Activated B cell treated with CpG ODN at 0.5 μM for 24 hours (primary cell): ENCODE results near the gene GRK6. TPM values are rescaled to one million over a fixed set of nuclear protein-coding genes. Genes with fewer than 3 reads are reported as not detected.

ENCODE experiments used
- ATAC-seq: fragments of 200-7000 bp; cut with Tn5 transposase; one replicate; pipeline ENCODE4 v1.10.0; 2021; ENCODE audit warnings: low read depth, mild to moderate bottlenecking, moderate library complexity
- CTCF ChIA-PET: fragments of 350-600 bp; sonication (Branson Sonifier 250); formaldehyde crosslinking; loops from one replicate; lab custom pipeline; 2021; ENCODE audit warnings: antibody characterized with exemption; lab: Charles Lee
- POLR2A ChIA-PET: fragments of 350-600 bp; sonication (Branson Sonifier 250); formaldehyde crosslinking; loops from one replicate; lab custom pipeline; 2021; ENCODE audit warnings: antibody characterized with exemption; lab: Charles Lee
- DNase-seq: peaks from one replicate; pipeline ENCODE4 v3.0.0; 2022
- H3K27ac Mint-ChIP-seq: one replicate; pipeline ENCODE4 v1.8.0; 2020; ENCODE audit warnings: mixed read lengths
- H3K27me3 Mint-ChIP-seq: one replicate; pipeline ENCODE4 v1.8.0; 2021; ENCODE audit warnings: mixed read lengths
- H3K36me3 Mint-ChIP-seq: one replicate; pipeline ENCODE4 v1.8.0; 2021; ENCODE audit warnings: low read depth, mixed read lengths
- H3K4me1 Mint-ChIP-seq: one replicate; pipeline ENCODE4 v1.8.0; 2021; ENCODE audit warnings: mixed read lengths
- H3K4me3 Mint-ChIP-seq: one replicate; pipeline ENCODE4 v1.8.0; 2020; ENCODE audit warnings: mild to moderate bottlenecking, mixed read lengths
- H3K9me3 Mint-ChIP-seq: one replicate; pipeline ENCODE4 v1.8.0; 2020; ENCODE audit warnings: mixed read lengths
- intact Hi-C: fragments of 100-400 bp; cut with micrococcal nuclease; formaldehyde crosslinking; loops from one replicate; pipeline ENCODE4 v1.15.1; 2024
- total RNA-seq: library from RNA; stranded (reverse); gene quantifications from 2 replicates; pipeline ENCODE4 v1.2.3, GENCODE V29; 2022
- TF ChIP-seq, protein P1 (sequence below): fragments of 200-600 bp; IDR thresholded peaks from one replicate; pipeline ENCODE4 v1.8.0; 2022; ENCODE audit warnings: antibody characterized with exemption, mild to moderate bottlenecking

The GRK6 gene
- total RNA-seq, 1 donor from 2014 or later: 92.6 TPM

DNA sequence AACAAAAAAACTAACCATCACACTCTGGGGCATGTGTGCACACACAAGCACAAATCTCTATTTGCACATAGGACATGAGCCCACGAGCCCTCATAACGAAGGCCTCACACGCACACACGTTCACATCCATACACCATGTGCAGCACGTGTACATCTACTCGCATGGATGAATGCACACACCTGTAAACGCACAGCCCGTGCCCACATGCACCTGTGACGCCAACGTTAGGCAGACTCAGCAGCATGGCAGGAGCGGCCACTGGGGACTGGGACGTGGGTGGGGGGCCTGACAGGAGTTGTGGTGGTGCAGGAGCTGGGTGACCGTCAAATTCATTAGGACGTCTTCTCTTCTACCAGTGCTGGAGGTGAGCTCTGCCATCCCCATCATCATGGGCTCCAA lies 39.1 kb upstream of the GRK6 start:
- intact Hi-C loops: no loop called here
- DNase-seq (no peak), ATAC-seq (no peak)
- Mint-ChIP-seq H3K27me3 (peaks cover 11% of the 10 kb centered on the region), H3K9me3 (no peaks in the 10 kb centered on the region), H3K4me1 (peaks cover 27% of the 10 kb centered on the region), H3K36me3 (no peaks in the 10 kb centered on the region), H3K4me3 (no peak overlapping the region), H3K27ac (no peak overlapping the region)
- TF ChIP-seq, protein P1, sequence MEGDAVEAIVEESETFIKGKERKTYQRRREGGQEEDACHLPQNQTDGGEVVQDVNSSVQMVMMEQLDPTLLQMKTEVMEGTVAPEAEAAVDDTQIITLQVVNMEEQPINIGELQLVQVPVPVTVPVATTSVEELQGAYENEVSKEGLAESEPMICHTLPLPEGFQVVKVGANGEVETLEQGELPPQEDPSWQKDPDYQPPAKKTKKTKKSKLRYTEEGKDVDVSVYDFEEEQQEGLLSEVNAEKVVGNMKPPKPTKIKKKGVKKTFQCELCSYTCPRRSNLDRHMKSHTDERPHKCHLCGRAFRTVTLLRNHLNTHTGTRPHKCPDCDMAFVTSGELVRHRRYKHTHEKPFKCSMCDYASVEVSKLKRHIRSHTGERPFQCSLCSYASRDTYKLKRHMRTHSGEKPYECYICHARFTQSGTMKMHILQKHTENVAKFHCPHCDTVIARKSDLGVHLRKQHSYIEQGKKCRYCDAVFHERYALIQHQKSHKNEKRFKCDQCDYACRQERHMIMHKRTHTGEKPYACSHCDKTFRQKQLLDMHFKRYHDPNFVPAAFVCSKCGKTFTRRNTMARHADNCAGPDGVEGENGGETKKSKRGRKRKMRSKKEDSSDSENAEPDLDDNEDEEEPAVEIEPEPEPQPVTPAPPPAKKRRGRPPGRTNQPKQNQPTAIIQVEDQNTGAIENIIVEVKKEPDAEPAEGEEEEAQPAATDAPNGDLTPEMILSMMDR: no peak
- CTCF ChIA-PET: interaction anchor here (5.6 kb wide), 1 partner anchor 17 kb away, joined by 85 read pairs; the partner anchor contains the start of gene PFN3
- POLR2A ChIA-PET: interaction anchor here (0.6 to 0.7 kb wide), 3 partner anchors 71 to 240 kb away, joined by 3 read pairs; partner anchors contain the start of gene PDLIM7

DNA sequence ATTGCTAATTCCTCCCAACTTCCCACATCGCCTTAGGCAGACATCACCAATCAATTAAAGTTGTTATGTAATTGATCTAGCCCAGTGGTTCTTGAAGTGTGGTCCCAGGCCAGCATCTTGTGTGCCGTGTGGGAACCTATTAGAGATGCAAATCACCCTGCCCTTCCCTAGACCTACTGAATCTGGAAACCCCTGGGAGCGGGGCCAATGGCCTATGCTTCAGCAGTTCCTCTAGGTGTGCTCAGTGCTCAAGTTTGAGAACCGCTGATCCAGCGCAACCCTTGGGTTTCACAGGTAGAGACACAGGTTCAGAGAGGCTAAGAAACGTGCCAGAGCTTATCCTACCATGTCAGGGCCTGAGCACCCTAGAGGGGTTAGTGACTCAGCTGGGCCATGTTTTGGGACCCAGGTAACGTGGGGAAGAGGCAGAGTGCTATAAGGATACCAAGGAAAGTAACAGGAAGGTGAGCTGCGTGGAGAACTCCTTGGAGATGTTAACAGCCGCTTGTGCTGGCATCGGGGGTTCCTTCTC lies 37.9 kb upstream of the GRK6 start:
- POLR2A ChIA-PET: interaction anchor here (1.0 to 2.5 kb wide), 2 partner anchors 13 to 69 kb away, joined by 3 to 6 read pairs; no protein-coding TSS in a partner anchor
- ATAC-seq: no peak
- Mint-ChIP-seq H3K27me3 (peaks cover 10% of the 10 kb centered on the region), H3K9me3 (no peaks in the 10 kb centered on the region), H3K27ac (no peak overlapping the region), H3K36me3 (no peaks in the 10 kb centered on the region), H3K4me3 (no peak overlapping the region), H3K4me1 (peaks cover 29% of the 10 kb centered on the region)
- DNase-seq: no peak
- TF ChIP-seq, protein P1: no peak
- intact Hi-C loops: no loop called here
- CTCF ChIA-PET: interaction anchor here (1.1 to 5.6 kb wide), 5 partner anchors 15 to 275 kb away, joined by 3 to 89 read pairs (median 36); partner anchors contain the start of gene PFN3

DNA sequence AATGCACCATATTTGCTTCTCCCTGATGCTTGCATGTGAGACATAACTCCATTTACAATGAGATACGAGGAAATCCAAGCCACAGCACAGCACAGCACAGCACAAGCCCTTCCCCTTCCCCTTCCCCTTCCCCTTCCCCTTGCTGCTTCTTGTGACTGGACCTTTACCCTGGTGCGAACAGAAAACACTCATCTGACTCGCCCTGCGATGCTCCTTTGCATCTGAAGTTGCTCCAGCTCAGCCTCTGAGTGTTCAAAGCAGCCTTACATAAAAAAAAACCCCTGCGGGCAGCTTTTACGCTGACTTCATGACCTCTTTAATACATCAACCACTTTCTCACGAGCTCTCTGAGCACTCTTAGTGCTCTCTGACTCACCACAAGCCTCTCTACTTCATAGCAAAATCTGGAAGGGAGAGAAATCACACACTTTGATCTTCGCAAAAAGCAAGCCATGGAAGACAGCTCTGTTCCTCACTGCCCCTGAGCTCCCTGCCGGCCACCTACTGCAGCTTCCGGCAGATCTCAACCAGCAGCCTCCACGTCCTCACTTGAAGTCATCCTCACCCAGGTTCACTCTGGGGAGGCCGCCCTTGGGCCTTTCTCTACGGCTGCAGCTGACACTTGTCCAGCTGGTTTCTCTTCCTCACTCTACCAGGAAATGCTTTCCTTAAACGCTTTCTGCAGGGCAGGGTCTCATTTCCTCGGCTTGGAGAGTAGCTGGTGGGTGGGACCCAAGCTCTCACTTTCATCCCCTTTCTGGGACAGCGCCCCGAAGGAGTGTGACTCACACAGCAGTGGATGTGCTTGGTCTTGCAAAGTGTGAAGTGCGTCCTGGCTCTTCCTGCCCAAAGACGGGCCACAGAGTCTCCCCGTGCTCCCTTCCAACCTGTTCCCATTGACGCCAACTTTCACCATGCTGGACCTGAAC lies 37.0 kb upstream of the GRK6 start:
- Mint-ChIP-seq H3K36me3 (no peaks in the 10 kb centered on the region), H3K9me3 (no peaks in the 10 kb centered on the region), H3K27me3 (peaks cover 10% of the 10 kb centered on the region), H3K4me1 (peaks cover 29% of the 10 kb centered on the region), H3K4me3 (peak overlapping the region; percentile 5), H3K27ac (peak overlapping the region; percentile 1)
- DNase-seq: no peak
- ATAC-seq: peak; percentile 20
- intact Hi-C loops: loop anchor here (1.0 to 10.0 kb wide), 7 partner anchors 14 to 673 kb away; partner anchors contain the start of genes RGS14 and TMED9
- TF ChIP-seq, protein P1: no peak
- CTCF ChIA-PET: interaction anchor here (0.9 to 5.6 kb wide), 16 partner anchors 15 to 275 kb away, joined by 3 to 89 read pairs (median 8); partner anchors contain the start of genes GRK6, PDLIM7 and PFN3
- POLR2A ChIA-PET: interaction anchor here (0.9 to 2.5 kb wide), 3 partner anchors 12 to 68 kb away, joined by 3 to 6 read pairs (median 3); partner anchors contain the start of gene LMAN2

DNA sequence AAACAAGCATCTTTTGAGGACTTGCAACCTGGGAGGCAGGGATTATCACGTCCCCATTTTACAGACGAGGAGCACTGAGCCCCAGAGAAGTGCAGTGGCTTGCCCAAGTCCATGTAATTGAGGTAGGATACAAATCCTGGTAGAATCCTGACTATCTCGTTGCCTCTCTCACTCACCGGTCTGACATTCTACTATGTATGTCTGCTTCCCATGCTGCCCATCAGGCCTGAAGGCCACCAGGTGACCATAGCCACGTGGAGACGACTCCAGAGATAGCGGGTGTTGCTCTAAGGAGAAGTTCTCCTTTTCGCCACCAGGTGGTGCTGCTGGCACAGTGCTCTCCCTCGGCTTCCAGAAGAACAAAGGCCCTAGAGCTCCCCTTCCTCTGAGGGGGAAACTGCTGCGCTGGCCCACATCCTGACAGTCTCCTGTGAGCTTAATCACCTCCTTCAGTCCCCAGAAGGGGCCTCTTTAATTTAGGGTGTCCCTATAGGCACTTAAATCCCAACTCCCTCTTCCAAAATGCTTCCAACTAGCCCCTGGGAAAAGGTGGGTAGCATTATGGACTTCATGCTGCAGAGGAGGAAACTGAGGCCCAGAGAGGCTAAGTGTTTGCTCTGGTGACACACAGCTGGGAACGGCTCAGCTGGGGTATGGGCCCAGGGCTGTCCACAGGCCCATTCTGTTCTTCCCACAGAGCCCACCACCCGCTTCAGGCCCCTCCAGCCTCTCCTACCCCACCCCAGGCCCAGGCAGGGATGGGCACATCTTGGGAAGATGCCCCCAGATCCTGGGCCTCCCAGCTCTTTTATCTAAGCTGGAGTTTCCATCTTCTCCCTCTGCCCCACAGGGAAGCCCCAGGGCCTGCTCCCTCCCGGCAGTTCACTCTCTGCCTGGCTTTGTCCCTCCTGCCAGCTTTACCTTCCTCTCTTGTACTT lies 35.8 kb upstream of the GRK6 start:
- intact Hi-C loops: loop anchor here (1.0 to 10.0 kb wide), 7 partner anchors 13 to 672 kb away; partner anchors contain the start of genes RGS14 and TMED9
- POLR2A ChIA-PET: interaction anchor here (0.6 to 2.5 kb wide), 7 partner anchors 13 to 765 kb away, joined by 3 to 21 read pairs (median 5); no protein-coding TSS in a partner anchor
- peaks cover 1% of the 10 kb centered on the region for H3K27me3 Mint-ChIP-seq
- peak; percentile 71 for DNase-seq
- H3K27ac Mint-ChIP-seq: no peak overlapping the region
- no peaks in the 10 kb centered on the region for H3K9me3 Mint-ChIP-seq
- TF ChIP-seq, protein P1: peak; percentile 29
- H3K4me1 Mint-ChIP-seq: peaks cover 29% of the 10 kb centered on the region
- no peak overlapping the region for H3K4me3 Mint-ChIP-seq
- CTCF ChIA-PET: interaction anchor here (0.6 to 5.6 kb wide), 26 partner anchors 12 to 277 kb away, joined by 3 to 89 read pairs (median 5); partner anchors contain the start of genes DBN1, GRK6, PDLIM7 and PFN3
- peak; percentile 93 for ATAC-seq
- no peaks in the 10 kb centered on the region for H3K36me3 Mint-ChIP-seq
